Natural killer cell (primary cell): ENCODE results near the gene TTLL6. TPM values are rescaled to one million over a fixed set of nuclear protein-coding genes. Genes with fewer than 3 reads are reported as not detected.

Experiments
- ATAC-seq, 3 donors: fragments of 150-1000 bp in 2 of 3; fragments of 200-7000 bp in 1 of 3; cut with Tn5 transposase; 1 replicate in 1 of 3; 2 replicates in 2 of 3; pipeline ENCODE4 v1.10.0; 2021; ENCODE audit warnings: mild to moderate bottlenecking in 2 of 3, moderate library complexity in 2 of 3
- DNase-seq, 2 donors: peaks; one replicate each; pipeline versions ENCODE4 v3.0.0 to v3.0.0-alpha.2; 2013 to 2021; ENCODE audit warnings: mixed read lengths in 1 of 2
- H3K27ac ChIP-seq: one replicate; pipeline ENCODE4 v1.5.1; 2013; ENCODE audit warnings: mild to moderate bottlenecking, low read length
- H3K27me3 ChIP-seq: one replicate; pipeline ENCODE4 v1.6.1; 2013; ENCODE audit warnings: low read length; ENCODE audit not compliant: control insufficient read depth, insufficient read depth
- H3K36me3 ChIP-seq: one replicate; pipeline ENCODE4 v1.6.1; 2013; ENCODE audit warnings: low read length; ENCODE audit not compliant: control insufficient read depth, insufficient read depth
- H3K4me1 ChIP-seq: one replicate; pipeline ENCODE4 v1.6.1; 2013; ENCODE audit warnings: low read length; ENCODE audit not compliant: control insufficient read depth, insufficient read depth
- H3K4me3 ChIP-seq: one replicate; pipeline ENCODE4 v1.5.1; 2013; ENCODE audit warnings: low read length
- H3K9me3 ChIP-seq: one replicate; pipeline ENCODE4 v1.6.1; 2013; ENCODE audit warnings: low read length; ENCODE audit not compliant: control insufficient read depth, insufficient read depth
- H3K27ac Mint-ChIP-seq, 2 donors: one replicate each; pipeline ENCODE4 v1.8.0; 2022; ENCODE audit warnings: mild to moderate bottlenecking in 2 of 2, mixed read lengths in 2 of 2, moderate library complexity in 1 of 2
- H3K27me3 Mint-ChIP-seq, 2 donors: one replicate each; pipeline ENCODE4 v1.8.0; 2022; ENCODE audit warnings: low read depth in 2 of 2, mixed read lengths in 2 of 2
- H3K36me3 Mint-ChIP-seq: one replicate; pipeline ENCODE4 v1.8.0; 2022; ENCODE audit warnings: mixed read lengths
- H3K4me1 Mint-ChIP-seq, 2 donors: one replicate each; pipeline ENCODE4 v1.8.0; 2022; ENCODE audit warnings: mixed read lengths in 2 of 2
- H3K4me3 Mint-ChIP-seq: one replicate; pipeline ENCODE4 v1.8.0; 2022; ENCODE audit warnings: mild to moderate bottlenecking, moderate library complexity, mixed read lengths
- H3K9me3 Mint-ChIP-seq, 2 donors: one replicate each; pipeline ENCODE4 v1.8.0; 2022; ENCODE audit warnings: mixed read lengths in 2 of 2
- WGBS: methylation state at CpG from one replicate; pipeline ENCODE4 v1.1.7; 2013; ENCODE audit warnings: missing lambda C conversion rate; ENCODE audit not compliant: insufficient coverage; 5-methylcytosine and 5-hydroxymethylcytosine counted together
- intact Hi-C: fragments of 100-400 bp; cut with micrococcal nuclease; formaldehyde crosslinking; loops from one replicate; pipeline ENCODE4 v1.14.2; 2022
- total RNA-seq, 4 donors: library from RNA; stranded (reverse); fragments of 120-200 nt in 1 of 4; gene quantifications; one replicate each; pipeline versions ENCODE4 v1.2.3 to v1.2.4, GENCODE V29; 2013 to 2022
- TF ChIP-seq, protein P1 (sequence below): fragments of 200-600 bp; IDR thresholded peaks from one replicate; pipeline ENCODE4 v1.8.0; 2022; ENCODE audit warnings: antibody characterized with exemption

Gene TTLL6
- total RNA-seq, 3 donors from 2014 or later (not counting 1 experiment from before 2014, with no cell fraction given), result not detected

DNA sequence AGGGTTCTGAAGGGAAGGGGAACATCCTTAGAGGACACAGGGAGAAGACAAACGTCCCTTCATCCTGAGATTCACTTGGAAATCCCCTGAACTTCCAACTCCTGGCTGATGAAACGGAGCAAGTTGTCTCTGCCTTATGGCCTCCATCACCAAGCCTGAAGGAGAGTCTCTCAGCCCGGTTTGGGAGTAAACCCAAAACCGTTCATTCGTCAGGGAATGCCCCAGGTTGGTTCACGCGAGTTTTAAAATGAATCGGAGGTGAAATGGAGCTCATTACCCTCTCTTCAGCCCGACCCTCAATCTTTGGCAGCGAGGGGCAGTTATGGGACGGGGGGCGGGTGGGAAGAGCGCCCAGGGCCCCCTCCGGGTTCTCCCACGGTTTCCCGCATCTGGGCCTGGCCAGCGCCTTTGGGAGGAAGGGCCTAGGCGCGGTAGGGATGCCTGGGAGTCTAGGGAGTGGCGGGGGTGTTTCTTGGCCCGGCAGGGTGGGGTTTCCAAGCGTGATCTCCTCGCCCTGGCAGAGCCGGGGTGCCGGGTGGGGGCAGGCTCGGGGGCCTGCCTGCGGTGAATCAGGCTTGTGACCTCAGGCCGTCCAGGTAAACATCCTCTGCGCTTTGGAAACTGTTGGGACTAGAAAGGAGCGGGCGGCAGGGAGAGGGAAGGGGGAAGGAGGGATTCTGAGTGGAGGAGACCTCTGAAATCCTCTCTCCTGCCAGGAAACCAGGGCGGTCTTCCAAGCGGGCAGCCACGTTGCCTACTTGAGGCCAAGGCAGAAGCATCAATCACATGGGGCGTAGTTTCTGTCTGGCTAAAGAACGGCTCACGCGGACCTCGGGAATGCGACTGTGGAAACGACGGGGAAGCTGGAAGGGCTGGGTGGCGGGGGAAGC lies 64.4 kb downstream of the TTLL6 start:
- Histone ChIP-seq H3K27me3 (peaks cover 77% of the 10 kb centered on the region), H3K36me3 (no peaks in the 10 kb centered on the region), H3K4me1 (peaks cover 16% of the 10 kb centered on the region), H3K27ac (no peak overlapping the region), H3K9me3 (no peaks in the 10 kb centered on the region), H3K4me3 (no peak overlapping the region)
- TF ChIP-seq, protein P1, sequence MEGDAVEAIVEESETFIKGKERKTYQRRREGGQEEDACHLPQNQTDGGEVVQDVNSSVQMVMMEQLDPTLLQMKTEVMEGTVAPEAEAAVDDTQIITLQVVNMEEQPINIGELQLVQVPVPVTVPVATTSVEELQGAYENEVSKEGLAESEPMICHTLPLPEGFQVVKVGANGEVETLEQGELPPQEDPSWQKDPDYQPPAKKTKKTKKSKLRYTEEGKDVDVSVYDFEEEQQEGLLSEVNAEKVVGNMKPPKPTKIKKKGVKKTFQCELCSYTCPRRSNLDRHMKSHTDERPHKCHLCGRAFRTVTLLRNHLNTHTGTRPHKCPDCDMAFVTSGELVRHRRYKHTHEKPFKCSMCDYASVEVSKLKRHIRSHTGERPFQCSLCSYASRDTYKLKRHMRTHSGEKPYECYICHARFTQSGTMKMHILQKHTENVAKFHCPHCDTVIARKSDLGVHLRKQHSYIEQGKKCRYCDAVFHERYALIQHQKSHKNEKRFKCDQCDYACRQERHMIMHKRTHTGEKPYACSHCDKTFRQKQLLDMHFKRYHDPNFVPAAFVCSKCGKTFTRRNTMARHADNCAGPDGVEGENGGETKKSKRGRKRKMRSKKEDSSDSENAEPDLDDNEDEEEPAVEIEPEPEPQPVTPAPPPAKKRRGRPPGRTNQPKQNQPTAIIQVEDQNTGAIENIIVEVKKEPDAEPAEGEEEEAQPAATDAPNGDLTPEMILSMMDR, result no peak
- H3K27ac Mint-ChIP-seq, result no peak overlapping the region
- H3K27me3 Mint-ChIP-seq, result peaks cover 70 to 72% of the 10 kb centered on the region in 2 donors
- 11% methylated on average over 43 of the region's 43 CpGs for WGBS
- H3K4me1 Mint-ChIP-seq, result peaks cover 0 to 5% of the 10 kb centered on the region in 2 donors
- no peak for DNase-seq
- intact Hi-C loops, result loop anchor here (10.0 kb wide), 1 partner anchor 138 kb away; the partner anchor contains the start of genes HOXB7 and HOXB8
- H3K9me3 Mint-ChIP-seq, result no peaks in the 10 kb centered on the region
- H3K36me3 Mint-ChIP-seq, result no peaks in the 10 kb centered on the region
- H3K4me3 Mint-ChIP-seq, result no peak overlapping the region
- no peak for ATAC-seq

DNA sequence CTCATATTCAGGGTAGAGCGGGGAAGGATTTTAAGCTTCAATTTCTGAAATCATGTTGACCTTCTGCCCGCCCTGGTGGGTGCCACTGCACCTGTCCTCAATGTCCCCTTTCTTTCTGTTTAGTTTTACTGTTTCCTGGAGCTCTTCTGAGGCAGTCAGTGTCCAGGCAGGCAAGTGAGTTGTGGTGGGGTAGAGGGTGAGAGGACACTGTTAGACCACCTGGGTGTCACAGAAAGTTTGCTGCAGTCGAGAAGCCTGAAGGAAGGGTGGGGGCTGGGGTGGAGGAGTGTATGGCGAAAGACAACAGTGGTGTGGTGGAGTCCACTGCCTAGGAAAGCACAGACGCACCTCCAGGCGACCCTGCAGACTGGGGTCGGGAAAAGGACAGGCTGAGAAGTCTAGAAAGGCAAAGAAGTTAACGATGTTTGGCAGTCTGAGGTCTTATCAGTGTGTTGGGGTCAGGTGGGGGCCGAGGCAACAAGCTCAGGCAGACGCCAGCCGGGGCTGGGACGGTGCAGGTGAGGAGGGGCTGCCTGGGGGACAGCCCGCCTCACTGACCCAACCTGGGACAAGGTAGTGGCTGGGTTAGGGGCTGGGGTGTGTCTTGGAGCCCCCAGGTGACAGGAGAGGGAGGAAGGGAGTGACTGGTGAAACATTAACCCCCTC lies 65.2 kb downstream of the TTLL6 start:
- ATAC-seq, result no peak
- peaks cover 70 to 74% of the 10 kb centered on the region in 2 donors for H3K27me3 Mint-ChIP-seq

DNA sequence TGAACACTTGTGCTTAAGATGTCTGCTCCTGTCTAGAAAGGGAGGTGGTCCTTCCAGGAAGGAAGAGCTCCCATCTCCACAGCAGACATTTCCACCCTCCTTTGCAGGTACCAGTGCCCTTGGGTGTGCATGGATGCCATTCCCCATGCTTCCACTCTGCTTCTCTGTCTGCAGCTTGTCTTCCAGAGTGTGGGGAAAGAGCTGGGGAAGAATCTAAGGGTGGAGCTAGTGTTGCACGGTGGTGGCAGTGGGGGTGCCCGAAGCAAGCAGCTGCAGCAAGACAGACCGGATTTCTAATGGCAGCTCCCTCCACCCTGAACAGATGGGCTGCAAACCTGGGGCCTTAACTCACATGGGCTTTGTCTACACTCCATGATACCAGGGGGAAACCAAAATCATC lies 65.9 kb downstream of the TTLL6 start:
- no peaks in the 10 kb centered on the region for H3K36me3 ChIP-seq
- Mint-ChIP-seq H3K9me3 (no peaks in the 10 kb centered on the region), H3K4me3 (no peak overlapping the region), H3K27ac (no peak overlapping the region), H3K27me3 (peaks cover 70 to 78% of the 10 kb centered on the region in 2 donors), H3K4me1 (peaks cover 11 to 17% of the 10 kb centered on the region in 2 donors), H3K36me3 (no peaks in the 10 kb centered on the region)
- DNase-seq, result no peak
- WGBS, result 4% methylated on average over 3 of the region's 3 CpGs
- H3K9me3 ChIP-seq, result peaks cover under 1% of the 10 kb centered on the region
- H3K27me3 ChIP-seq, result peaks cover 90% of the 10 kb centered on the region
- H3K27ac ChIP-seq, result no peak overlapping the region
- TF ChIP-seq, protein P1, result no peak
- ATAC-seq, result no peak
- H3K4me3 ChIP-seq, result no peak overlapping the region
- intact Hi-C loops, result loop anchor here (10.0 kb wide), 1 partner anchor 136 kb away; the partner anchor contains the start of genes HOXB7 and HOXB8
- H3K4me1 ChIP-seq, result peaks cover 25% of the 10 kb centered on the region

More for the DNA sequence above, 65.2 kb downstream of the TTLL6 start:
- Histone ChIP-seq H3K4me1 (peaks cover 21% of the 10 kb centered on the region), H3K9me3 (no peaks in the 10 kb centered on the region), H3K27ac (no peak overlapping the region), H3K27me3 (peaks cover 84% of the 10 kb centered on the region), H3K36me3 (no peaks in the 10 kb centered on the region), H3K4me3 (no peak overlapping the region)
- DNase-seq, result no peak
- TF ChIP-seq, protein P1, result no peak
- 9% methylated on average over 13 of the region's 13 CpGs for WGBS
- peaks cover 4 to 10% of the 10 kb centered on the region in 2 donors for H3K4me1 Mint-ChIP-seq
- no peak overlapping the region for H3K4me3 Mint-ChIP-seq
- no peaks in the 10 kb centered on the region for H3K9me3 Mint-ChIP-seq
- H3K36me3 Mint-ChIP-seq, result no peaks in the 10 kb centered on the region
- intact Hi-C loops, result loop anchor here (10.0 kb wide), 1 partner anchor 137 kb away; the partner anchor contains the start of genes HOXB7 and HOXB8
- H3K27ac Mint-ChIP-seq, result no peak overlapping the region
